DMS153 treated with DMSO at 0.1 percent for 48 hours (cell line): ENCODE results near the gene FKBP2.

Source experiments
- DNase-seq: peaks from one replicate; lab custom pipeline; 2025; ENCODE audit not compliant: unreplicated experiment; lab: John Stamatoyannopoulos, UW

FKBP2 gene

GRCh38 chr11:64284048-64284961 is 43.4 kb downstream of the FKBP2 start, which contains the start of gene BAD:
Gene BAD (minus strand): TSS chr11:64284665. CDS start chr11:64284368, 297 bp downstream.
- DNase-seq = peak; percentile 84

- peak; percentile 68 for DNase-seq
Observed at GRCh38 chr11:64284962-64285884, 44.3 kb downstream of the FKBP2 start, which contains the start of gene GPR137. Gene GPR137 (plus strand): TSS chr11:64285848. CDS start chr11:64286525, 677 bp downstream.

GRCh38 chr11:64285885-64286800 is 45.2 kb downstream of the FKBP2 start:
- peak; percentile 25 for DNase-seq

DNA sequence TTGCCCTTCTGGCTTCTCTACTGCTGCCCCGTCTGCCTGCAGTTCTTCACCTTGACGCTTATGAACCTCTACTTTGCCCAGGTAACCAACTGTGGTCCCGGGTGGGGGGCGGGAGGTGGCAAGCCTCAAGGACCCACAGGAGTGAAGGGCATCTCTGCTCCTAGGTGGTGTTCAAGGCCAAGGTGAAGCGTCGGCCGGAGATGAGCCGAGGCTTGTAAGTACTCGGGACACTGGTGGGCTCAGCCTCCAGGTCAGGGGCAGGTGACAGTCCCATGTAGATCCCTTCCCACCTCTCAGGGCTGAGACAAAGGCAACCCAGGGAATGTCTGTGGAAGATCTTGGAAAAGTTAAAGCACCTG is 45.9 kb downstream of the FKBP2 start:
- no peak for DNase-seq

DNA sequence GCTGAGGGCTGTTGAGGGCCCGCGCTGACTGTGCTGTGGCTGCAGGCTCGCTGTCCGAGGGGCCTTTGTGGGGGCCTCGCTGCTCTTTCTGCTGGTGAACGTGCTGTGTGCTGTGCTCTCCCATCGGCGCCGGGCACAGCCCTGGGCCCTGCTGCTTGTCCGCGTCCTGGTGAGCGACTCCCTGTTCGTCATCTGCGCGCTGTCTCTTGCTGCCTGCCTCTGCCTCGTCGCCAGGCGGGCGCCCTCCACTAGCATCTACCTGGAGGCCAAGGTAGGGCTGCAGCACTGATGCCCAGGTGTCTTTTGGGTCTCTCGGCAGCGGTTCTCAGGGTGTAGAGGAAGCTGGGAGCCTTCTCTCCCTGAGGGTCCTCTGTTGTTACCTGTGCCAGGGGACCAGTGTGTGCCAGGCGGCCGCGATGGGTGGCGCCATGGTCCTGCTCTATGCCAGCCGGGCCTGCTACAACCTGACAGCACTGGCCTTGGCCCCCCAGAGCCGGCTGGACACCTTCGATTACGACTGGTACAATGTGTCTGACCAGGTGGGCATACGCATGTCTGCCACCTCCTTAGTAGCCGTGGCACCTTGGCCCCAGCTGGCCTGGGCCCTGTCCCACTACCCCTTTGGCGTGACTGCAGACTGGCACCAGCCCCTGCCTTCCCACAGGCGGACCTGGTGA is 46.9 kb downstream of the FKBP2 start:
- DNase-seq = no peak

DNA sequence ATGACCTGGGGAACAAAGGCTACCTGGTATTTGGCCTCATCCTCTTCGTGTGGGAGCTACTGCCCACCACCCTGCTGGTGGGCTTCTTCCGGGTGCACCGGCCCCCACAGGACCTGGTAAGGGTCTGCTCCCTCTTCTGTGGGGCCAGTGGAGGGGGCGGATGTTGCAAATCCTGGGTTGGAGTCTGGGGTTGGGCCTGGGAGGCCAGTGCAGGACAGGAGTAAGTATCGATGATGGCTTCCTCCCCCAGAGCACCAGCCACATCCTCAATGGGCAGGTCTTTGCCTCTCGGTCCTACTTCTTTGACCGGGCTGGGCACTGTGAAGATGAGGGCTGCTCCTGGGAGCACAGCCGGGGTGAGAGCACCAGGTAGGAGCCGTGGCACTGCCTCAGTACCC is 47.5 kb downstream of the FKBP2 start:
- no peak for DNase-seq

GRCh38 chr11:64289002-64289564 is 48.2 kb downstream of the FKBP2 start:
- DNase-seq = no peak

- DNase-seq = no peak
Observed at GRCh38 chr11:64290352-64291261, 49.7 kb downstream of the FKBP2 start.

- DNase-seq = no peak
Observed at GRCh38 chr11:64291262-64291751, 50.4 kb downstream of the FKBP2 start, which contains the start of gene KCNK4. Gene KCNK4 (plus strand): TSS chr11:64291302. CDS start chr11:64293019, 1,717 bp downstream.

GRCh38 chr11:64291752-64292459 is 51.0 kb downstream of the FKBP2 start:
- DNase-seq = no peak

GRCh38 chr11:64292460-64293254 is 51.8 kb downstream of the FKBP2 start:
- DNase-seq = no peak
